ENCODE measurements around the gene SEC16A.

SEC16A gene

GRCh38 chr9:136463578-136463977, 19.3 kb downstream of the SEC16A start:
- TF ChIP-seq POLR2A (IDR thresholded peaks at IDR 0.05; ENCODE audit: low read length) (no peak), GATA1 (IDR thresholded peaks at IDR 0.05; ENCODE audit: low read depth, low read length) (no peak)
- DNase-seq, result no peak

- no peak for DNase-seq
- TF ChIP-seq POLR2A (IDR thresholded peaks at IDR 0.05; ENCODE audit: low read length), result no peak
- TF ChIP-seq GATA1 (IDR thresholded peaks at IDR 0.05; ENCODE audit: low read depth, low read length), result no peak
Measured at GRCh38 chr9:136462664-136463063, 20.2 kb downstream of the SEC16A start.

- TF ChIP-seq POLR2A (IDR thresholded peaks at IDR 0.05; ENCODE audit: low read length), result no peak
- TF ChIP-seq GATA1 (IDR thresholded peaks at IDR 0.05; ENCODE audit: low read depth, low read length), result no peak
- DNase-seq, result no peak
Measured at GRCh38 chr9:136460772-136461325, 22.0 kb downstream of the SEC16A start.

GRCh38 chr9:136459425-136459824, 23.4 kb downstream of the SEC16A start:
- no peak for DNase-seq
- TF ChIP-seq POLR2A (IDR thresholded peaks at IDR 0.05; ENCODE audit: low read length), result no peak
- no peak for TF ChIP-seq GATA1 (IDR thresholded peaks at IDR 0.05; ENCODE audit: low read depth, low read length)

DNA sequence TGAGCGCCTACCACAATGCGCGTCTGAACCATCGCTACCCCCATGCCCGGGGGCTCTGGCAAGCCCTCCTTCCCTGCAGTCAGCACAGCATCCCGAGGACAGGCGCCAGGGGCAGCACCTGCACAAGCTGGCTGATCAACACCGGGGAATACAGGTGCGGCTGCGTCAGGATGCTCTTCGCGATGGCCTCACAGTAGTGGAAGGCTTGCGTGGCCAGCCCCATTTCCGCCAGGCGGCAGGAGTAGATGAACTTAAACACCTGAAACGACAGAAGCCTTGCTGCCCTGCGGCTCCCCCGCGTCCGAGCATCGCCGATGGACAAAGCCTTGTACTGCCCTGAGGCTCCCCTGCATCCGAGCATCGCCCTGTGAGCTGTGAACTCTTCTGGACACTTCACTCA, 25.5 kb downstream of the SEC16A start:
- DNase-seq, result no peak
- no peak for TF ChIP-seq POLR2A (IDR thresholded peaks at IDR 0.05; ENCODE audit: low read length)
- TF ChIP-seq GATA1 (IDR thresholded peaks at IDR 0.05; ENCODE audit: low read depth, low read length), result no peak

DNA sequence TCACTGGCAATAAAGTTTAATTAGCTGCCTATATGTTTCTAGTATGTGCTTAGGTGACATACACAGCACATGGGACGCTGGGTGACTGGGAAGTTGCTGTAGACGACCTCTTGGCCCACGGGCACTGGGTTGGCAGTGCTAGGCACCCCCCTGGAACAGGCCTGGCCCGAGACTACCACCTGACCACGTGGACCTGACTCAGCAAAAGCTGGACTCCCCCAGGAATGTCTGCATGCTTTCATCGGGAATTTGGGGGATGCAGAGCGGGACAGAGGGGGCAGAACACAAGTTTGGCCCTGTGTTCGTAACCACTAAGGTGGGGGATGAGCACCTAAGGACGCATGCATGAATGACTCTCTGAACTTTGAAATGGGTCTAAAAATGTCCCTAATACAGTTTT, 26.6 kb downstream of the SEC16A start:
- TF ChIP-seq GATA1 (IDR thresholded peaks at IDR 0.05; ENCODE audit: low read depth, low read length) (no peak), POLR2A (IDR thresholded peaks at IDR 0.05; ENCODE audit: low read length) (no peak)
- DNase-seq, result no peak

DNA sequence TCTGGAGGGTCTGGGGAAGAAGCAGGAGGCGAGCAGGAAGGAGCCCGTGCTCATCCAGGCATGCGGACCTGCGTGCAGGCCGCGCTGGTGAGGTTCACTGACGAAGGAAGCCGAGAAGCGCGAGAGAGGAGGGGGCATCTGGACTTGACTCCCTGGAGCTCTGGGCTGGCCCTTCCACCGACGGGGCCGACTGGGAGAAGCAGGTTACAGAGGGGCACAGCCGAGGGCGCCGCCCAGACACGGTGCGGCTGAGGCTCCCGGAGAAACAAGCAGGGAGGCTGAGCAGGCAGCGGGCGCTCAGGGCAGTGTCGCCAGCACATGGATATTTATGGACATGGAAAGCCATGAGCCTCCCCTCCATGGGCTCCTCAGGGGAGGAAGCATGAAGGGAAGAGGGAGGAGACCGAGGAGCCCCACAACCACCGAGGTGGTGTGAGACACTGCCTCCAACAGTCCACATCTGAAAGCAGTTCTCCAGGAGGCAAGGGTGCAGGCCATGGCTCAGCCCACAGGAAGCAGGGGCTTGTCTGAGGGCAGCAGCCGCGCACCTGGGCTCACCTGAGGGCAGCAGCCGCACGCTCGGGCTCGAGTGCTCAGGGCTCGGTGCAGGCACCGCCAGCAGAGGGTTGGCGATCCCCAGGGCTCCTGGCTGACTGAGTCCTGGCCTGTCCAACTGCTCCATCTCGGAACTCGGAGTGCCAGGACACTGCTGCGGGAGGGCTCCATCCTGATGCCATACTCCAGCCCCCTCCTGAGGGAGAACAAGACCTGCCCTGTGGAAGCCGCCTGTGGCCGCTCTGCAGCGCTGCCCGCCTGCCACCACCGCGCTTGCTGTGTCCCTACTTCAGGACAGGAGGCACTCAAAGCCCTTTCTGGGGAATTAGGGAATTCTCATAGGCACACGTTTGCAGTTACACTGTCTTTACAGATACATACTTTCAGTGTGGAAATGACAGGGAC, 27.5 kb downstream of the SEC16A start:
- no peak for DNase-seq
- TF ChIP-seq GATA1 (IDR thresholded peaks at IDR 0.05; ENCODE audit: low read depth, low read length) (no peak), POLR2A (IDR thresholded peaks at IDR 0.05; ENCODE audit: low read length) (no peak)

DNA sequence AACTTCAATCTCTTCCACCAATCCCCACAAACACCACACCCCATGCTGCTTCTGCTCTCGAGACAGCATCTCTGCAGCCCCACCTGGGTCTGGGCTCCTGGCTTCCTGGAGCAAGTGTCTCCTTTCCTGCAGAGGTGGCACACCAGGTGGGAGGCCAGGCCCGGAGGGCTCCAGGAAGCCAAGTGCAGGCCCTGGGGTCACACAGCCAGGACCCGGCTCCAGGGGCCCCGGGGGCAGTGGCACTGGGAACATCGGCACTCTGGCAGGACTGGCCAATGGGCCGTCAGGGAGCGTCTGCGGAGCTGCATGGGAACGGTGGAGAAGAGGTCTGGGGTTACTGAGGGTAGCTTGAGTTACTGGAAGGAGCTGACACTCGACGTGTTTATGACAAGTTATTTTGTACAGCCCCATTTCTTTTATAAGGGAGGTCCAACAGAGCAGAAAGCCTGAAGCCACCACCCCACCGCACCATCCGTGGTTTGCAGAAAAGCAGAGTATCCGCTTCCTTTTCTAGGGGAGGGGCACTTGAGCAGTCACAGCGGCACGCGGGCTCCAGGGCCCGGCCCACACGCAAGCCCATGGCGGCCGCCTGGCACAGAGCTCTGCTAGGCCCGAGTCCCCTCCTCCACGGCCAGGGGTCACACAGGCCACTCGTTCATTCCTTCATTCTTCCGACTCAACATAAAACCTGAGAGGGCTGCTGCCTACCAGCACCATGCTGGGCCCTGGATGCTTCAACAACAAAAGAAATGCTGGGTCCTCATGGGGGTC, 28.6 kb downstream of the SEC16A start:
- no peak for DNase-seq
- no peak for TF ChIP-seq POLR2A (IDR thresholded peaks at IDR 0.05; ENCODE audit: low read length)
- no peak for TF ChIP-seq GATA1 (IDR thresholded peaks at IDR 0.05; ENCODE audit: low read depth, low read length)

GRCh38 chr9:136453326-136453725, 29.5 kb downstream of the SEC16A start:
- TF ChIP-seq POLR2A (IDR thresholded peaks at IDR 0.05; ENCODE audit: low read length), result no peak
- no peak for TF ChIP-seq GATA1 (IDR thresholded peaks at IDR 0.05; ENCODE audit: low read depth, low read length)
- DNase-seq, result no peak

GRCh38 chr9:136451221-136451877, 31.5 kb downstream of the SEC16A start:
- no peak for DNase-seq
- TF ChIP-seq GATA1 (IDR thresholded peaks at IDR 0.05; ENCODE audit: low read depth, low read length), result no peak
- TF ChIP-seq POLR2A (IDR thresholded peaks at IDR 0.05; ENCODE audit: low read length), result no peak

GRCh38 chr9:136448655-136449054, 34.2 kb downstream of the SEC16A start:
- no peak for TF ChIP-seq POLR2A (IDR thresholded peaks at IDR 0.05; ENCODE audit: low read length)
- no peak for TF ChIP-seq GATA1 (IDR thresholded peaks at IDR 0.05; ENCODE audit: low read depth, low read length)
- DNase-seq, result no peak

DNA sequence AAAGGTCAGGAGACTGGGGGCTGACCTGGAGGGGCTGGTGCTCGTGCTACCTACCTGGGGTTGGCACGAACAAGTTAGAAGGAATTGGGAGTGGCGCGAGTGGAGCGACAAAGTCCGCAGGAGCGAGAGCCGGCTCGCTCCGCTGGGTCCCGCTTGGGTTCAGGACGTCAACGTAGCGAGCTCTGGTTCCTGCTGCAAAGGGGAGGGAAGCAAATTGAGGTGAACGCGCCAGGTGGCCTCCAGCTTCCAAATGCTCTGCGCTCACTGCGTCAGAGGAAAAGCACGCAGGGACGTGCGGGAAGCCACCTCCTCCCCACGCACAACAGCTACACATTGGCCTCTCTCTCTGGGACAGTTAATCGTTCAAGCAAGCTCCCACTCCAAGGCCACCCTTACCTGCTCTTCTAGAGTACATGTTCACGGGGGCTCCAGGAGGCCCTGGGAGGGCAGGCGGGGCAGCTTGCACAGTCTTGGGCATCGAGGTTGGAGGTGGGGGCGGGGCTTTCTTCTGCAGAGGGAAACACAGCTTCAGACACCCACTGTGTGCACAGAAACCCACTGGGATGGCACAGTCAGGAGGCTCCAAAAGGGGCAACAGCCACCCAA, 35.6 kb downstream of the SEC16A start:
- TF ChIP-seq POLR2A (IDR thresholded peaks at IDR 0.05; ENCODE audit: low read length), result no peak
- TF ChIP-seq GATA1 (IDR thresholded peaks at IDR 0.05; ENCODE audit: low read depth, low read length), result no peak
- no peak for DNase-seq

DNA sequence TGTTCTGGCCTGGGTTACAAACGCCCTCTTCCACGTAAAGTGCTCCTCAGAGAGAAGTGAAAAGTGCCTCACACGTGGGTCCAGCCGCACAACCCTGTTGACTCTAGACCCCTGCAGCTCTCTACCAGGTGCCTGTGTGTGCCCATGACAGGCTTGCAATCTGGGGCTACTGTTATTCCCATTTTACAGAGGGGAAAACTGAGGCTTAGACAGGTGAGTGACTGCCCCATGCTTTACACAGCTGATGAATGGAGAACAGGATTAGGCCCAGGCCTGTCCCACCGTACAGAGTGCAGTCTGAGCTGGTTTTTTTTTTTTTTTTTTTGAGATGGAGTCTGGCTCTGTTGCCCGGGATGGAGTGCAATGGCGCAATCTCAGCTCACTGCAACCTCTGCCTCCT, 37.0 kb downstream of the SEC16A start:
- no peak for DNase-seq
- no peak for TF ChIP-seq GATA1 (IDR thresholded peaks at IDR 0.05; ENCODE audit: low read depth, low read length)
- TF ChIP-seq POLR2A (IDR thresholded peaks at IDR 0.05; ENCODE audit: low read length), result no peak
